GM20000 (cell line): ENCODE data around the gene RPL31.

Source experiments
- DNase-seq: peaks from one replicate; pipeline ENCODE4 v3.0.0; 2012; ENCODE audit warnings: low spot score
- CTCF ChIP-seq: IDR thresholded peaks from 2 replicates; pipeline ENCODE4 v1.5.1; 2012; ENCODE audit warnings: mild to moderate bottlenecking, control low read depth; ENCODE audit errors: extremely low read depth, missing control alignments

The RPL31 gene

GRCh38 chr2:100989666-100990065 lies 12.4 kb upstream of the RPL31 start:
- TF ChIP-seq CTCF = no peak
- DNase-seq = no peak

- no peak for TF ChIP-seq CTCF
- DNase-seq = no peak
Measured at GRCh38 chr2:100990166-100990565, 11.9 kb upstream of the RPL31 start.

- no peak for DNase-seq
- TF ChIP-seq CTCF = no peak
Measured at GRCh38 chr2:100990650-100991403, 11.3 kb upstream of the RPL31 start.

GRCh38 chr2:100991404-100991773 lies 10.7 kb upstream of the RPL31 start:
- DNase-seq = no peak
- no peak for TF ChIP-seq CTCF

GRCh38 chr2:100992262-100992661 lies 9.8 kb upstream of the RPL31 start:
- no peak for DNase-seq
- no peak for TF ChIP-seq CTCF

- no peak for DNase-seq
- no peak for TF ChIP-seq CTCF
Measured at GRCh38 chr2:100993294-100993693, 8.8 kb upstream of the RPL31 start.

- DNase-seq = no peak
- no peak for TF ChIP-seq CTCF
Measured at GRCh38 chr2:100995309-100996075, 6.6 kb upstream of the RPL31 start.
